K562 (cell line): ENCODE data around the gene C22orf39. TPM values are rescaled to one million over a fixed set of nuclear protein-coding genes. Genes with fewer than 3 reads are reported as not detected.

Experiments used
- CBFA2T3 ChIP-seq: fragments of 450-650 bp; IDR thresholded peaks from 2 replicates; pipeline ENCODE4 v1.6.1; 2017
- CC2D1A ChIP-seq: fragments of 450-650 bp; IDR thresholded peaks from 2 replicates; pipeline ENCODE4 v1.6.1; 2017; ENCODE audit warnings: mild to moderate bottlenecking
- CLOCK ChIP-seq: fragments of 250-450 bp; sonication (Bioruptor Pico); IDR thresholded peaks from 2 replicates; pipeline ENCODE4 v1.4.0; 2020; ENCODE audit warnings: mild to moderate bottlenecking, moderate library complexity, borderline replicate concordance
- JUNB ChIP-seq: fragments of 450-650 bp; formaldehyde crosslinking; conservative IDR thresholded peaks from 2 replicates; pipeline ENCODE4 v1.4.0; 2020; ENCODE audit warnings: mild to moderate bottlenecking
- KDM5B ChIP-seq: fragments of 200-600 bp; sonication (generic); IDR thresholded peaks from 2 replicates; pipeline ENCODE4 v1.6.1; 2012; ENCODE audit warnings: low read depth, mild to moderate bottlenecking, moderate library complexity, low read length, control low read depth, inconsistent platforms; ENCODE audit not compliant: insufficient replicate concordance
- KLF16 ChIP-seq: IDR thresholded peaks from 2 replicates; pipeline ENCODE4 v1.6.1; 2016; ENCODE audit warnings: antibody characterized with exemption
- MAZ ChIP-seq, 2 experiments: fragments of 450-650 bp in 1 of 2; sonication (generic) in 1 of 2; formaldehyde crosslinking; IDR thresholded peaks in 1 of 2; conservative IDR thresholded peaks in 1 of 2; 2 replicates each; pipeline versions ENCODE4 v1.4.0 to v1.5.0; 2020; ENCODE audit warnings: mild to moderate bottlenecking in 1 of 2, missing genetic modification reagents in 1 of 2
- NRF1 ChIP-seq, 2 experiments: fragments of 450-650 bp; IDR thresholded peaks in 1 of 2; conservative IDR thresholded peaks in 1 of 2; 2 replicates each; pipeline ENCODE4 v1.6.1; 2014; ENCODE audit warnings: mild to moderate bottlenecking in 2 of 2
- PCBP1 ChIP-seq: fragments of 200-400 bp; formaldehyde crosslinking; IDR thresholded peaks from 2 replicates; pipeline ENCODE4 v1.6.1; 2018; ENCODE audit warnings: mild to moderate bottlenecking, low read depth, low read length; ENCODE audit not compliant: poor library complexity, severe bottlenecking
- PKNOX1 ChIP-seq: fragments of 450-650 bp; IDR thresholded peaks from 2 replicates; pipeline ENCODE4 v1.6.1; 2016
- RCOR1 ChIP-seq, 2 experiments: IDR thresholded peaks; 2 replicates each; pipeline ENCODE4 v1.6.1; 2012; ENCODE audit warnings: low read depth in 2 of 2, low read length in 2 of 2, borderline replicate concordance in 1 of 2, improper control_type of control experiment in 1 of 2
- TCF7L2 ChIP-seq: fragments of 150-350 bp; IDR thresholded peaks from 2 replicates; pipeline ENCODE4 v1.6.1; 2016; ENCODE audit warnings: low read depth, mild to moderate bottlenecking, low read length, moderate library complexity
- TOE1 ChIP-seq, 2 experiments: fragments of 450-650 bp in 1 of 2; sonication (generic) in 1 of 2; formaldehyde crosslinking in 1 of 2; IDR thresholded peaks; 2 replicates each; pipeline versions ENCODE4 v1.7.1 to v1.8.0; 2016 to 2022; ENCODE audit warnings: borderline replicate concordance in 2 of 2, mild to moderate bottlenecking in 2 of 2, antibody characterized with exemption in 1 of 2, inconsistent platforms in 1 of 2, low read depth in 1 of 2, missing genetic modification reagents in 1 of 2, moderate library complexity in 1 of 2
- TRIM25 ChIP-seq: fragments of 450-650 bp; IDR thresholded peaks from 2 replicates; pipeline ENCODE4 v1.7.0; 2016; ENCODE audit warnings: borderline replicate concordance
- ZBTB12 ChIP-seq: fragments of 250-450 bp; sonication (Bioruptor Pico); IDR thresholded peaks from 2 replicates; pipeline ENCODE4 v1.4.0; 2020
- ZNF12 ChIP-seq: sonication (generic); formaldehyde crosslinking; IDR thresholded peaks from 2 replicates; pipeline ENCODE4 v1.4.0; 2020; ENCODE audit warnings: mild to moderate bottlenecking, missing genetic modification reagents
- ZNF274 ChIP-seq: IDR thresholded peaks from 2 replicates; pipeline ENCODE4 v1.6.1; 2011; ENCODE audit warnings: low read depth, mild to moderate bottlenecking, low read length, moderate library complexity, borderline replicate concordance
- ZNF586 ChIP-seq: fragments of 450-650 bp; formaldehyde crosslinking; conservative IDR thresholded peaks from 2 replicates; pipeline ENCODE4 v1.4.0; 2020; ENCODE audit warnings: mild to moderate bottlenecking, moderate library complexity
- ZNF785 ChIP-seq: fragments of 250-450 bp; sonication (Bioruptor Pico); IDR thresholded peaks from 2 replicates; pipeline ENCODE4 v1.4.0; 2020; ENCODE audit warnings: mild to moderate bottlenecking
- polyA plus RNA-seq, 8 experiments: library from polyadenylated mRNA; depleted of rRNA in 4 of 8; stranded (reverse) in 5 of 8; unstranded in 3 of 8; fragments of >200 nt; fragmentation: Nextera tagmentation in 2 of 8; fragmentation: Illumina TruSeq in 1 of 8; extraction: Ambion mirVana in 2 of 8; extraction: Trizol in 1 of 8; gene quantifications; 2 replicates each; pipeline versions ENCODE4 v1.2.1 to v1.2.3, GENCODE V29; 2011 to 2014; ENCODE audit warnings: inconsistent platforms in 1 of 8, missing spikeins in 1 of 8
- total RNA-seq, 7 experiments: library from RNA; depleted of rRNA in 6 of 7; stranded (reverse); fragments of >200 nt in 6 of 7; fragmentation: Illumina TruSeq in 2 of 7; extraction: Trizol in 2 of 7; gene quantifications; 2 replicates each; pipeline versions ENCODE4 v1.2.1 to v1.2.3, GENCODE V29; 2011 to 2021; ENCODE audit warnings: low replicate concordance in 1 of 7

Gene C22orf39
- total and polyA plus RNA-seq, 9 of the 15 experiments (the other 6 are each of a cell fraction or from before 2014, with no cell fraction given) = 20.4 to 139 (median 66.8) TPM

GRCh38 chr22:19407649-19408606, 39.6 kb downstream of the C22orf39 start (continued):
- TF ChIP-seq TOE1 (IDR thresholded peaks at IDR 0.05; ENCODE audit: borderline replicate concordance) = peak; percentile 63; the same call in 1 of the 2 replicates
- TF ChIP-seq TOE1 (CRISPR knock-in tag; IDR thresholded peaks at IDR 0.05; ENCODE audit: borderline replicate concordance, low read depth) = peak; percentile 95; the same call in 1 of the 2 replicates
- TF ChIP-seq PCBP1 = no peak
- TF ChIP-seq ZNF12 (CRISPR knock-in tag) = no peak
- no peak for TF ChIP-seq TCF7L2
- TF ChIP-seq JUNB (CRISPR knock-in tag) = no peak
- TF ChIP-seq KDM5B = no peak
- no peak for TF ChIP-seq PKNOX1
- TF ChIP-seq TRIM25 = no peak
- peak; percentile 65; the same call in 1 of the 2 replicates for TF ChIP-seq ZNF274
- TF ChIP-seq CC2D1A = peak; percentile 64; the same call in 1 of the 2 replicates
- 0 out of 4 replicates have a peak, but pooled peaks of 1 of the 2 experiments have one; percentile 13 for TF ChIP-seq NRF1 (conservative IDR thresholded peaks at IDR 0.05 in 1 of 2, IDR thresholded peaks at IDR 0.05 in 1 of 2)
- TF ChIP-seq CLOCK = no peak
- TF ChIP-seq ZNF586 (CRISPR knock-in tag) = no peak
- no peak for TF ChIP-seq ZBTB12 (CRISPR knock-in tag)
- TF ChIP-seq KLF16 = peak; percentile 97
- 0 out of 4 replicates have a peak, but pooled peaks of 1 of the 2 experiments have one; percentile 39 for TF ChIP-seq MAZ (CRISPR knock-in tag; conservative IDR thresholded peaks at IDR 0.05 in 1 of 2, IDR thresholded peaks at IDR 0.05 in 1 of 2)
- TF ChIP-seq ZNF785 (CRISPR knock-in tag) = 0 out of 2 replicates have a peak, but pooled peaks have one; percentile 4
- TF ChIP-seq RCOR1 (IDR thresholded peaks at IDR 0.05; ENCODE audit: borderline replicate concordance in 1 of 2, low read depth in 2 of 2, low read length in 2 of 2) = peak; percentile 61 to 95; a peak in 3 of 4 replicates
- TF ChIP-seq CBFA2T3 = no peak
